ENCODE results near the gene NINJ1. TPM values are rescaled to one million over a fixed set of nuclear protein-coding genes. Genes with fewer than 3 reads are reported as not detected.

Gene NINJ1
- total and polyA plus RNA-seq, 2 of the 8 experiments (the other 6 are each of a cell fraction or from before 2014, with no cell fraction given) = 28.2 to 65.6 TPM

DNA sequence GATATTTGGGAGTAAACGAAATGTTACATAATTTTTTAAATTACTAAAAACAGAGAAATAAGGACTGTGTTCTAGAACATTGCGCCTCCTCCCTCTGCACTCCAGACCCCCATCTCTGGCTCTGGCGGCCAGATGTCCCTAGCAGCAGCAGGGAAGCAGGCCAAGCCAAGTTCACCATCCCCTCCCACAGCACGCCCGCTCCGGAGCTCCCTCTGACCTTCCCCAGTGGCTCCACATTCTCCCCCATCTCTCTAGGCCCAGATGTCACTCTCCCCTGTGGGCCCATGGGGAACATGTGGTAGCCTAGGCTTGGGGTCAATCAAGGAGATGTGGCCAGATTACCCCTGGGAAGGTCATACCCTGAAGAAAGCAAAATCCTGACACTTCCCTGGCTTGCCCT, 43.6 kb upstream of the NINJ1 start:
- H3K79me1 ChIP-seq (ENCODE audit: low read depth, low read length) = no peaks in the 10 kb centered on the region
- no peak overlapping the region for H3K4ac ChIP-seq (replicated peaks; ENCODE audit: insufficient read length, low read depth, low read length)
- no peak overlapping the region for H4K5ac ChIP-seq (ENCODE audit: insufficient read length, low read depth, low read length)
- ChIA-PET POLR2A (ENCODE audit: partially characterized antibody) (no interaction called here), CTCF (ENCODE audit: partially characterized antibody) (no interaction called here)
- H3K56ac ChIP-seq (replicated peaks; ENCODE audit: insufficient read length, low read depth, low read length) = no peak overlapping the region
- H2BK5ac ChIP-seq (ENCODE audit: low read depth, low read length) = no peak overlapping the region
- no peak overlapping the region for H2BK20ac ChIP-seq (ENCODE audit: low read length)
- no peaks in the 10 kb centered on the region for H3K9me3 ChIP-seq (ENCODE audit: insufficient read depth in 2 of 2, low read depth in 1 of 2, low read length in 1 of 2)
- no peak overlapping the region for H2BK12ac ChIP-seq (ENCODE audit: low read depth, low read length)
- WGBS, 2 experiments (ENCODE audit: extremely low coverage in 1 of 2, insufficient coverage in 1 of 2, insufficient read length in 1 of 2, insufficient replicate concordance in 2 of 2, low coverage in 1 of 2, low lambda C conversion rate in 2 of 2, missing lambda C conversion rate in 1 of 2) = 90% methylated on average over 6 of the region's 6 CpGs; no CpG with 5 or more reads in 1 of the 2 experiments
- H3K79me2 ChIP-seq (ENCODE audit: control insufficient read depth in 1 of 2, insufficient read depth in 2 of 2, low read length in 2 of 2) = no peaks in the 10 kb centered on the region
- no peak overlapping the region; the same call in 1 of the 2 replicates for H2BK15ac ChIP-seq (ENCODE audit: low read length)
- H3K27me3 ChIP-seq (replicated peaks in 1 of 4; ENCODE audit: control insufficient read depth in 3 of 4, extremely low read depth in 1 of 4, insufficient read depth in 3 of 4, low read length in 3 of 4) = peaks cover 0 to 16% (median 11%) of the 10 kb centered on the region in 4 experiments; a peak in 5 of 7 replicates
- peaks cover 0 to under 1% (median 0%) of the 10 kb centered on the region in 4 experiments; a peak in 1 of 7 replicates for H3K4me1 ChIP-seq (replicated peaks in 1 of 4; ENCODE audit: control insufficient read depth in 3 of 4, insufficient read depth in 4 of 4, low read length in 3 of 4)
- no peak overlapping the region for H4K8ac ChIP-seq (ENCODE audit: extremely low read depth, insufficient read depth, low read length)
- no peaks in the 10 kb centered on the region for H4K20me1 ChIP-seq (replicated peaks in 1 of 2; ENCODE audit: control insufficient read depth in 1 of 2, insufficient read depth in 2 of 2, low read length in 2 of 2)
- H3K14ac ChIP-seq (ENCODE audit: insufficient read length) = no peak overlapping the region
- no peak overlapping the region for H3K27ac ChIP-seq (ENCODE audit: low read depth, low read length)
- H3K23ac ChIP-seq (ENCODE audit: insufficient read length) = no peak overlapping the region
- no peak overlapping the region for H3K4me3 ChIP-seq (ENCODE audit: extremely low read depth in 1 of 4, insufficient read depth in 2 of 4, low read depth in 3 of 4, low read length in 4 of 4)
- no peaks in the 10 kb centered on the region for H3K36me3 ChIP-seq (ENCODE audit: control insufficient read depth in 2 of 4, insufficient read depth in 4 of 4, low read length in 3 of 4)
- H2AFZ ChIP-seq (ENCODE audit: low read length) = no peak overlapping the region
- no peak overlapping the region for H3K9ac ChIP-seq (replicated peaks in 1 of 4; ENCODE audit: extremely low read depth in 1 of 4, low read depth in 3 of 4, low read length in 3 of 4)
- no peaks in the 10 kb centered on the region for H3K23me2 ChIP-seq (ENCODE audit: low read depth, low read length)
- H2BK120ac ChIP-seq (replicated peaks; ENCODE audit: low read depth, low read length) = no peak overlapping the region
- H4K91ac ChIP-seq (replicated peaks; ENCODE audit: insufficient read length, low read length) = no peak overlapping the region
- FAIRE-seq (no peak), DNase-seq (ENCODE audit: low read depth in 1 of 2, low spot score in 2 of 2) (no peak)
- no peak overlapping the region for H2AK5ac ChIP-seq (ENCODE audit: low read depth, low read length)
- no peak overlapping the region for H3K18ac ChIP-seq (ENCODE audit: extremely low read depth, low read length)
- no peak overlapping the region for H3K4me2 ChIP-seq (ENCODE audit: insufficient read depth in 1 of 2, low read depth in 2 of 2, low read length in 2 of 2)
- no peak for TF ChIP-seq CBX5 (IDR thresholded peaks at IDR 0.05; ENCODE audit: low read depth, low read length)
- no peak for TF ChIP-seq TAF7 (optimal IDR thresholded peaks at IDR 0.05; ENCODE audit: borderline replicate concordance, low read depth, low read length)
- no peak for TF ChIP-seq YY1 (IDR thresholded peaks at IDR 0.05; ENCODE audit: low read depth, low read length)
- TF ChIP-seq SIN3A (conservative IDR thresholded peaks at IDR 0.05 in 1 of 2, IDR thresholded peaks at IDR 0.05 in 1 of 2; ENCODE audit: low read depth in 1 of 2, low read length in 2 of 2) = no peak
- TF ChIP-seq CHD1 (IDR thresholded peaks at IDR 0.05; ENCODE audit: low read depth, low read length) = no peak
- TF ChIP-seq KDM5A (IDR thresholded peaks at IDR 0.05; ENCODE audit: low read length) = no peak
- TF ChIP-seq, protein P1, sequence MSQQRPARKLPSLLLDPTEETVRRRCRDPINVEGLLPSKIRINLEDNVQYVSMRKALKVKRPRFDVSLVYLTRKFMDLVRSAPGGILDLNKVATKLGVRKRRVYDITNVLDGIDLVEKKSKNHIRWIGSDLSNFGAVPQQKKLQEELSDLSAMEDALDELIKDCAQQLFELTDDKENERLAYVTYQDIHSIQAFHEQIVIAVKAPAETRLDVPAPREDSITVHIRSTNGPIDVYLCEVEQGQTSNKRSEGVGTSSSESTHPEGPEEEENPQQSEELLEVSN (IDR thresholded peaks at IDR 0.05) = no peak
- no peak for TF ChIP-seq BACH1 (IDR thresholded peaks at IDR 0.05; ENCODE audit: low read length)
- no peak for TF ChIP-seq POLR2A (IDR thresholded peaks at IDR 0.05; ENCODE audit: control extremely low read depth in 1 of 2, low read depth in 2 of 2, low read length in 2 of 2)
- TF ChIP-seq GTF2F1 (IDR thresholded peaks at IDR 0.05; ENCODE audit: borderline replicate concordance, low read depth, low read length) = no peak
- TF ChIP-seq JUND (IDR thresholded peaks at IDR 0.05; ENCODE audit: low read length) = no peak
- no peak for TF ChIP-seq EZH2 (IDR thresholded peaks at IDR 0.05; ENCODE audit: low read depth, low read length, severe bottlenecking)
- TF ChIP-seq BRCA1 (IDR thresholded peaks at IDR 0.05; ENCODE audit: low read depth, low read length) = no peak

Measured in H1 (cell line).